GM23248 (cell line): ENCODE data around the gene GRK3. TPM values are rescaled to one million over a fixed set of nuclear protein-coding genes. Genes with fewer than 3 reads are reported as not detected.
A peak's percentile ranks its signal among the peaks of the same experiment; 100 is the strongest.

Experiments
- DNase-seq: peaks from one replicate; pipeline ENCODE4 v3.0.0-alpha.2; 2015
- H2AFZ ChIP-seq: fragments of 200-600 bp; sonication (generic); 2 replicates; pipeline ENCODE4 v1.6.1; 2016; ENCODE audit warnings: antibody characterized with exemption
- H3F3A ChIP-seq: fragments of 200-600 bp; sonication (generic); 2 replicates; pipeline ENCODE4 v1.6.1; 2016; ENCODE audit warnings: mild to moderate bottlenecking, antibody characterized with exemption, mixed run types; ENCODE audit not compliant: insufficient read depth
- H3K27ac ChIP-seq: fragments of 200-600 bp; sonication (generic); 2 replicates; pipeline ENCODE4 v1.5.1; 2016; ENCODE audit warnings: mild to moderate bottlenecking
- H3K27me3 ChIP-seq: fragments of 200-600 bp; sonication (generic); replicated peaks from 2 replicates; pipeline ENCODE4 v1.6.1; 2016; ENCODE audit warnings: mild to moderate bottlenecking; ENCODE audit not compliant: insufficient read depth
- H3K36me3 ChIP-seq: fragments of 200-600 bp; sonication (generic); 2 replicates; pipeline ENCODE4 v1.6.1; 2016; ENCODE audit warnings: low read depth, mild to moderate bottlenecking
- H3K4me1 ChIP-seq: fragments of 200-600 bp; sonication (generic); 2 replicates; pipeline ENCODE4 v1.6.1; 2016; ENCODE audit warnings: mild to moderate bottlenecking; ENCODE audit not compliant: insufficient read depth
- H3K4me2 ChIP-seq: fragments of 200-600 bp; sonication (generic); one replicate; pipeline ENCODE4 v1.6.1; 2016; ENCODE audit warnings: mild to moderate bottlenecking; ENCODE audit not compliant: unreplicated experiment
- H3K4me3 ChIP-seq: fragments of 200-600 bp; sonication (generic); 2 replicates; pipeline ENCODE4 v1.5.1; 2016; ENCODE audit warnings: mild to moderate bottlenecking
- H3K79me2 ChIP-seq: fragments of 200-600 bp; sonication (generic); 2 replicates; pipeline ENCODE4 v1.6.1; 2016; ENCODE audit warnings: mild to moderate bottlenecking; ENCODE audit not compliant: insufficient read depth
- H3K9ac ChIP-seq: fragments of 200-600 bp; sonication (generic); 2 replicates; pipeline ENCODE4 v1.6.1; 2016; ENCODE audit warnings: mild to moderate bottlenecking
- H3K9me2 ChIP-seq: fragments of 200-600 bp; sonication (generic); 2 replicates; pipeline ENCODE4 v1.6.1; 2016; ENCODE audit warnings: mixed run types, mild to moderate bottlenecking, moderate library complexity; ENCODE audit not compliant: insufficient read depth
- H3K9me3 ChIP-seq: fragments of 200-600 bp; sonication (generic); one replicate; pipeline ENCODE4 v1.6.1; 2017; ENCODE audit warnings: low read depth
- H4K20me1 ChIP-seq: fragments of 200-600 bp; sonication (generic); 2 replicates; pipeline ENCODE4 v1.6.0; 2016; ENCODE audit not compliant: insufficient read depth
- EZH2 ChIP-seq: fragments of 200-600 bp; sonication (generic); IDR thresholded peaks from 2 replicates; pipeline ENCODE4 v1.6.1; 2018; ENCODE audit warnings: antibody characterized with exemption, mild to moderate bottlenecking; ENCODE audit not compliant: insufficient read depth, poor library complexity, severe bottlenecking
- EZH2phosphoT487 ChIP-seq: fragments of 200-600 bp; sonication (generic); IDR thresholded peaks from 2 replicates; pipeline ENCODE4 v1.6.1; 2018; ENCODE audit warnings: antibody characterized with exemption, moderate library complexity, mild to moderate bottlenecking, low read depth; ENCODE audit not compliant: insufficient read depth
- WGBS, 2 experiments: methylation state at CpG; one replicate each; pipeline ENCODE4 v1.1.6; 2015 to 2017; ENCODE audit warnings: low lambda C conversion rate in 2 of 2, low coverage in 1 of 2; ENCODE audit errors: missing lambda C conversion rate in 2 of 2; 5-methylcytosine and 5-hydroxymethylcytosine counted together
- in situ Hi-C: fragments of 300-500 bp; cut with MboI; formaldehyde crosslinking; loops from 2 replicates; pipeline ENCODE4 v1.15.0; 2020
- polyA plus RNA-seq: library from polyadenylated mRNA; unstranded; fragments of >200 nt; fragmentation: Nextera tagmentation; extraction: Ambion mirVana; gene quantifications from 2 replicates; pipeline ENCODE4 v1.2.1, GENCODE V29; 2016
- total RNA-seq: library from RNA; depleted of rRNA; stranded (reverse); fragments of >200 nt; shearing (Covaris generic); gene quantifications from 2 replicates; pipeline ENCODE4 v1.2.3, GENCODE V29; 2014

The GRK3 gene
- total and polyA plus RNA-seq, 2 experiments from 2014 or later: 0.08 to 0.11 TPM

DNA sequence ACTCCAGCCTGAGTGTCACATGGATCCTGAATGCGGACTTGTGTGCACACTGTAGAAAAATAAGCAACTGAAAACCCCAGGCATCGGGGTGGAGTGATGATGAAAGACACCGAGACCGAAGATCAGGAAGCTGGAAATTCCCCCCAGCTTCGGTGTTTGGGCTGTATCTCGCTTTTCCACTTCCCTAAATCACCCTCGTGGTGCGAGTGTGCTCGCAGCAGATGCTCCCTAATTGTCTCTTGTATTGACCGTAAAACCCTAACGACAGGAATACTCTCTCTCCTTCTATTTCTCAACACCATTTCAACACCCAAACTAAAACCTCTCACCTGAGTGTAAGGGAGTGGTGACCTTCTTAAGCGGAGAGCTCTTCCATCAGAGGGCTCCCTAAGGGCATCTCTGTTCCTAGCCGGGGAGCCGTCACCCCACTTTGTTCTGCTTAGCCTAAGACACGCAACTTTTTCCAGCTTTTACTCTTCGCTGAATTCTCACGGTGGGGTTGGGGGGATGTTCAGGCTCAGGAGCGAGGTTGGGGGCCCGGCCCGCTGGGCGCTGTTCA is 635 bp upstream of the GRK3 start:
- Histone ChIP-seq H3K4me1 (no peaks in the 10 kb centered on the region), H3F3A (no peaks in the 10 kb centered on the region), H3K79me2 (no peaks in the 10 kb centered on the region), H3K27ac (no peak overlapping the region), H3K9me3 (no peaks in the 10 kb centered on the region), H3K4me3 (peak overlapping the region; percentile 67), H4K20me1 (no peaks in the 10 kb centered on the region), H3K36me3 (no peaks in the 10 kb centered on the region), H3K9ac (no peak overlapping the region), H3K4me2 (peak overlapping the region; percentile 62), H2AFZ (peak overlapping the region; percentile 66), H3K9me2 (no peaks in the 10 kb centered on the region), H3K27me3 (peaks cover 58% of the 10 kb centered on the region)
- in situ Hi-C loops: no loop called here
- DNase-seq: no peak
- TF ChIP-seq EZH2 (no peak), EZH2phosphoT487 (no peak)
- 3% methylated on average over 21 of the region's 21 CpGs for WGBS, 2 experiments

GRCh38 chr22:25564979-25565677 is 653 bp downstream of the GRK3 start:
- Histone ChIP-seq H3K4me2 (peak overlapping the region; percentile 49), H3K27me3 (peaks cover 58% of the 10 kb centered on the region), H3K79me2 (no peaks in the 10 kb centered on the region), H4K20me1 (no peaks in the 10 kb centered on the region), H2AFZ (peak overlapping the region; percentile 73), H3K9me2 (no peaks in the 10 kb centered on the region), H3F3A (no peaks in the 10 kb centered on the region), H3K4me3 (peak overlapping the region; percentile 70), H3K27ac (no peak overlapping the region), H3K4me1 (no peaks in the 10 kb centered on the region), H3K9me3 (no peaks in the 10 kb centered on the region), H3K9ac (no peak overlapping the region), H3K36me3 (no peaks in the 10 kb centered on the region)
- peak; percentile 42 for DNase-seq
- TF ChIP-seq EZH2phosphoT487 (no peak), EZH2 (no peak)
- 3 to 12% methylated on average over 10 to 39 of the region's 61 CpGs for WGBS, 2 experiments
- in situ Hi-C loops: no loop called here

DNA sequence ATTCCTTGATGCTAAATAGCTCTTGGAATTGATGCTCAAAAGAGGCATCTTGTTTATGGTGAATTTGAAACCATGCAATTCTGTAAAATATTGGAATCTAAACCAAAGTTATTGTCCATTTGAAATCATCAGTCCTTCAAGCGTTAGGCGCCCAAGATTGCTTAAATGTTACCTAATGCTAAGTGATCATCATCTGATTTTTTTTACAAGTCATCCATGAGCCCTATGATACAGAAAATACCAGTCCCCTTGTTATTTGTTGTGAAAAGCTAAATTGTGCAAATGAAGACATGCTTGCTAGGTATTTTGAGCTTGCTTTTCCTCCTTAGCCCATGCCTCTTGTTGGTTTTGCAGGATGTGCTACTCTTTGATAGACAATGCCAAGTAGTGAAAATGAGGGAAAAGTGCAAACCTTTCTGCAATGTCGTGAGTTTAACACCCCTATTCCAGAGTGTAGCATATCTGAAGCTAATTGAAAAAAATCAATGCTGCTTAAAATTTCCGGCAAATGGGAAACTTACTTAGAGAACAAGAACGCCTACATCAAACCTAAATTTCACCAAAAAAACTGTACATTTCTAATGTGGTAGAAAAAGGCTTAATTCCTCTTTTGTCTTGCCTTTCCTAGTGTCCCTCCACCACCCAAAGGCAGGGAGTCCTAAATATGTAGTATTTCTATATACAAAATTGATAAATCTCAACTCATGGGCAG is 1.9 kb downstream of the GRK3 start:
- TF ChIP-seq EZH2phosphoT487 (no peak), EZH2 (no peak)
- Histone ChIP-seq H4K20me1 (no peaks in the 10 kb centered on the region), H3K9me2 (no peaks in the 10 kb centered on the region), H3K4me3 (no peak overlapping the region), H3K27ac (no peak overlapping the region), H3K27me3 (peaks cover 48% of the 10 kb centered on the region), H2AFZ (no peak overlapping the region), H3K36me3 (no peaks in the 10 kb centered on the region), H3K4me2 (no peak overlapping the region), H3K9ac (no peak overlapping the region), H3K4me1 (no peaks in the 10 kb centered on the region), H3K9me3 (no peaks in the 10 kb centered on the region), H3F3A (no peaks in the 10 kb centered on the region), H3K79me2 (no peaks in the 10 kb centered on the region)
- in situ Hi-C loops: no loop called here
- no peak for DNase-seq
- 73 to 75% methylated on average over 5 of the region's 5 CpGs for WGBS, 2 experiments

DNA sequence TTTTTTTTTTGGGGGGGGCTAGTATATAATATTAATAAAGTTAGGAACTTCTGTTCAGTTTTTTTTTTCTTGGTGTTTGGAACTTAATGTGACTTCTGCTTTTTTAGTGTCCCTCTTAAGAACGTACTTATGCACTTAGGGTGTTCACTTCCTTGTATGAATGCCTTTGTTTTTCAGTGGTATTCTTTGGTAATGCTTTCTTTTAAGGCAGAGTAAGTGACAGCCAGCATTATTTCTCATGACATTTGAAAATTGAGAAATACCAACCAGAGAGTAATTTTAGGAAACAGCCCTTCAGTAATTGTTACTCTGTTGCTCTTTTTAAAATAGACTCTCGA is 2.4 kb downstream of the GRK3 start:
- no peaks in the 10 kb centered on the region for H3K36me3 ChIP-seq
- TF ChIP-seq EZH2phosphoT487: no peak
- no peak for TF ChIP-seq EZH2
- DNase-seq: no peak
- H3K27me3 ChIP-seq: peaks cover 45% of the 10 kb centered on the region
- H2AFZ ChIP-seq: no peak overlapping the region
- in situ Hi-C loops: no loop called here
- H3K9me3 ChIP-seq: no peaks in the 10 kb centered on the region
- no peaks in the 10 kb centered on the region for H3K79me2 ChIP-seq
- H4K20me1 ChIP-seq: no peaks in the 10 kb centered on the region
- no peaks in the 10 kb centered on the region for H3K4me1 ChIP-seq
- H3K9ac ChIP-seq: no peak overlapping the region
- no peak overlapping the region for H3K27ac ChIP-seq
- 47 to 48% methylated on average over 2 of the region's 2 CpGs for WGBS, 2 experiments
- no peaks in the 10 kb centered on the region for H3F3A ChIP-seq
- no peaks in the 10 kb centered on the region for H3K9me2 ChIP-seq
- no peak overlapping the region for H3K4me3 ChIP-seq
- H3K4me2 ChIP-seq: no peak overlapping the region
